Stimulated activated CD8-positive, alpha-beta memory T cell treated with anti-CD3 and anti-CD28 coated beads, Interleukin-4, amount 100 ng/mL, for 1 hour (primary cell): ENCODE measurements around the gene DNM1.
"Not testable (repeated sequence)": the region's sequence is repeated elsewhere in the genome, so short reads cannot be mapped to it uniquely, and the experiment has no call there.

ENCODE experiments used
- DNase-seq, 2 donors: peaks; one replicate each; pipeline ENCODE4 v3.0.0-alpha.2; 2020; ENCODE audit warnings: low read depth in 2 of 2, low spot score in 1 of 2

Gene DNM1

DNA sequence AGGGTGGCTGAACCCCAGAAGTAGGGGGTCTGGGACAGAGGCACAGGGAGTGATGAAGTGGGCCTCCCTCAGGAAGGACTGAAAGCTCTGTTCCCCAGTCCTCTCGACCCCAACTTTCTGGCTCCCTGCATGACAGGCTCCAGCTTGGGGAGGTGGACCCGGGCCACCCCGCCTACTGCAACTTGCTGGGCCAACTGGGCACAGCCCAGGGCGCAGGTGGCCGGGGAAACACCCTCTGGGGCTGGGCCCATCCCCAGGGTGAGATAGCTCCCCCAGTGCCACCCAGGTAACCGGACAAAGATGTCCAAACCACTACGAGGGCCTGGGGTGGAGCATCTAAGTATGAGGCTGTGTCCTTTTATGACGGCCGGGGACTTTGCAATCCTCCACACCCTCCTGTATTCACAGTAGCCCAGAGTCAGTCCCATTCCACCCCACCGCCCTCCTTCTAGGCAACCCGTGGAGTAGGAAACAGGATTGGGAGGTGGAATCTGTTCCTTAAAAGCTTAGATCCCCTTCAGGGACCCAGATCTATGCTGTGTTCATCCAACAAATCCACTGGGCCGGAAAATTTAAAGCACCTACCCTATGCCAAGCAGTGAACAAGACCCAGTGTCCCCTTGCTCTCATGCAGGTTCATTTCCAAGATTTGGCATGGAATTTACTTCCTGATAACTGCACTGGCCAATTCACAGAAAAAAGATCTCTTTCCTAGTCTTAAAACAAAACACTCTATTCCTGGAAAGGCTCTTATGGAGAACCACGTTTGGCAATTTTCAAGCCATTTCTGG is 19.9 kb downstream of the DNM1 start:
- DNase-seq, result no peak

DNA sequence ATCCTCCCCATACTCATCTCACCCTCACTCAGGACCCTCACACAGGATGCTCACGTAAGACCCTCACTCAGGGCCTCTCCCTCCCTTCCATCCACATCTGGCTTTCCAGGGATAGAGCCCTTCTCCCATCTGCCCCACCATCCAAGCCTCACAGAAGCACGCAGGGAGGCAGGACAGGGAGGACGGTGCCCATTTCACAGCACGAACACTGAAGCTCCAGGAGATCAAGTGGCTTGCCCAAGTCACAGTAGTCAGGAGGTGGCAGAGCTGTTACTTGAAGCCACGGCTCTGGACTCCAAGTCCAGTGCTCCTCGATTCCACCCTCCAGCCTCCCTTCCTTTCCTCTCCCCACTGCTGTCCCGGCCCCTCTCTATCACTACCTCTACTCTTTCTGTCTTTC is 21.7 kb downstream of the DNM1 start:
- DNase-seq, result no peak

DNA sequence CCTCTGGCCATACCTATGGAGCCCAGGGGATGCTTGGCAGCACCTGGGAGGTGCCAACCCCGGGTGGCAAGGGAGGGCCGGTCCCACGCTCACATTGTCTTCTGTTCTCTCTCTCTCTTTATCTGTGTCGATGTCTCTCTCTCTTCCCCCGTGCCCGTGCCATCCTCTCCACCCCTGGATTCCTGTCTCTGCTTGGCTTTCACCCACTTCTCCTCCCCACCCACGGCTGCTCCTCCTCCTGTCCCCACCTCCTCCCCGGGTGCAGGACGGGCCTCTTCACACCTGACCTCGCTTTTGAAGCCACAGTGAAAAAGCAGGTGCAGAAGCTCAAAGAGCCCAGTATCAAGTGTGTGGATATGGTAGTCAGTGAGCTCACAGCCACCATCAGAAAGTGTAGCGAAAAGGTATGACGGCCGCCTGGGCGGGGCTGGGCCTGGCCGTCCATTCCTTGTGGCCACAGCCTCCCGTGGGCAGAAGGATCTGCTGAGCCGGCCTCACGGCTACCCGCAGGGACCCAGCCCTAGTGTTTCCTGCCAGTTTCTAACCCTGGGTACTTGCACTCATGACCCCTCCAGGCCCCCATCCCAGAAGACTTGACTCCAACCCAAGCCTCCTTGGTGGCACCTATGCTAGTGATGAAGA is 22.7 kb downstream of the DNM1 start:
- DNase-seq, result no peak

DNA sequence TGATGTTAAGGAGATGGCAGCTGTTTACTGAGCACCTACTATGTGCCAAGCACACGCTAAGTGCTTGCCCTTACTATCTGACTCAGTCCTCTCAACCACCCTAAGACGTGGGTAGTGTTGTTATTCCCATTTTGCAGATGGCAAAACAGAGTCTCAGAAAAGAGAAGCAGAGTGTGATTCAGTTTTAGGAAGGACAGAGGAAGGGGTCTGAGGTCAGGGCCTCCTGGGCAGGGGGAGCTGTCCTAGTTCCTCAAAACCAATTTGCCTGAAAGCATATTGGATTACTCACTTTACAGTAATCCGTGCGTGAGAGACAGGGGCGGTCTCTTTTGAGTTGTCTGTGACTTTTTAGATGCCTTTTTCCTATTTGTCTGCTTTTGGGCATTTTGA is 23.2 kb downstream of the DNM1 start:
- no peak for DNase-seq

DNA sequence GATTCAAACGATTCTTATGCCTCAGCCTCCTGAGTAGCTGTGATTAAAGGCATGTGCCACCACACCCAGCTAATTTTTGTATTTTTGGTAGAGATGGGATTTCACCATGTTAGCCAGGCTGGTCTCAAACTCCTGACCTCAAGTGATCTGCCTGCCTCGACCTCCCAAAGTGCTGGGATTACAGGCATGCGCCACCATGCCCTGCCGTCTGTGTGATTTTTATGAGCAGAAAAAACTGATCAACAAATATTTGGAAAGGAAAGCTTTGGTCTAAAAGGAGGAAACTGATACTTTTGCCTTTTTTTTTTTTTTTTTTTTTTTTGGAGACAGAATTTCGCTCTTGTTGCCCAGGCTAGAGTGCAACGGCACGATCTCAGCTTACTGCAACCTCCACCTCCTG is 27.7 kb downstream of the DNM1 start:
- not testable (repeated sequence) for DNase-seq

DNA sequence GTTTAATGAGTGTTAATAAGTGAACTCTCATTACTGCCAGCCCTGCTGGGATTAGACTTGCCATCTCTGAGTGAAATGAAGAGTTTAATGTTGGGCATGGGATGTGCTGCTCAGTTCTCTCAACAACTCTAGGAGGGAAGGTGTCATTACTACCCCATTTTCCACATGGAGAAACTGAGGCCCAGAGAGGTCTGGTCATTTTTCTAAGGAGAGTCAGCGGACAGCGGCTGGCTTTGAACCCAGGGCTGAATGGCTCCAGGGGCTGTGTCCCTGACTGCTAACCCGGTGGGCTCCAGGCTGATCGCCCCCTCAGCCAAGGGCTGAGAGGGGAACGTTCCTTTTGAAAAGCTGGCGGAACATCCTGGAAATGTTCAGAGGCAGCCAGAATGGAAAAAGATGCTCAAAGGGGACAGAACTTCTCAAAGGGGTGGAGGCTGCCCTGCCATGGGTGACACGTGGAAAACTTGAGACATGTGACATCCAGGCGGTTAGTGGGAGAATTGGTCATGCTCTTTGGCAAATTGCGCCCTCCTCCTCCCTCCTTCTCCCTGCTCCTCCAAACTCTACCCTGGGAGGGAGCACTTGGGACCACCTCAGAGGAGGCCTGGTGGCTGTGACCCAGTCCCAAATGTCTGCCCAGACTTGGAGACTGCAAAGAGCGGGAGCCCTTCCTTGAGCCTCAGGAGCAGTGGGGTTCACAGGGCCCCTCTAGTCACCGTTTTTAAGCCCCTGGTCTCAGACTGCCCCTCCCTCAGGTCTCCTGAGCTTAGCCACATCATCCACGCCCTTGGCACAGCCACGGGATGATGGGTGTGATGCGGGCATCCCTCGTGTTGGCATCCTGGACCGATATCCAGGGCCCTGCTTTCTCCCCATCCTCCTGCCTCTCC is 28.7 kb downstream of the DNM1 start:
- DNase-seq, result no peak

DNA sequence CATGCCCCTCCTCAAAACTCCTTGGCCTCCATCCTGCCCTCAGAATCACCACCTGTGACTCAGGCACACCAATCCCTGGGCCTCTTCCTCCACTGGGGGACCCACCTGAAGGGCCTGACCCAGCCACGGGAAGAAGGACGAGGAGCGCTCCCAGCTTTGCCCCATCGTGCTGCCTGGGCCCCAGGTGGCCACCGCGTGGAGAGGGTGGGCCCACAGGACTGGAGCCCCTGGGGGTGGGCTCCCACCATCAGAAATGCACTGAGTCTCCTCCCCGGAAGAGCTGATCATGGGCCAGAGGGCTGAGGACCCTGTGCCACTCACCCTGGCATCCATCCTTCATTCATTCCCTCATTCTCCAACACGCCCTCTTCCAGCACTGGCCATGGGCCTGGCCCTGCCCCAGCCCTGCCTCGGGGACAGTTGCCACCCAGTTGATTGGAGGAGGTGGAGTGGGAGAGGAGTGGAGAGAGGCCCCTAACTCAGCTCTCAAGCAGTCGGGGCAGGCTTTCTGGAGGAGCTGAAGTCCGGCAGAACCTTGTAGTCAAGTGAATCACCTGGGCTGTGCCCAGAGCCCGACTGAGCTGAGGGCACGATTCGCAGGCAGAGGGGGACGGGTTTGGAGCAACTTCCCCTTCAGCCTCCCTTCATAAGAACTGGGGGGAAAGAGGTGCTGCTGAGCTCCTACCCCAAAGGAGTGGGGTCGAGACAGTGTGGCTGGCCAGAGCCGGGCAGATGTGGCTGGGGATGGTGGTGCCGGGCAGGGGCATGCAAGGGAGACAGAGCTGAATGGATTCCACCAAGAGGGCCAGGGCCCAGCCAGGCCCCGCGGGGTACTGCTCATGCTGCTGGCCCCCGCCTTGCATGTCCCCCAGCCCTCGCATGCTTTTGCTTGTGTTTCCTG is 29.6 kb downstream of the DNM1 start:
- no peak for DNase-seq

DNA sequence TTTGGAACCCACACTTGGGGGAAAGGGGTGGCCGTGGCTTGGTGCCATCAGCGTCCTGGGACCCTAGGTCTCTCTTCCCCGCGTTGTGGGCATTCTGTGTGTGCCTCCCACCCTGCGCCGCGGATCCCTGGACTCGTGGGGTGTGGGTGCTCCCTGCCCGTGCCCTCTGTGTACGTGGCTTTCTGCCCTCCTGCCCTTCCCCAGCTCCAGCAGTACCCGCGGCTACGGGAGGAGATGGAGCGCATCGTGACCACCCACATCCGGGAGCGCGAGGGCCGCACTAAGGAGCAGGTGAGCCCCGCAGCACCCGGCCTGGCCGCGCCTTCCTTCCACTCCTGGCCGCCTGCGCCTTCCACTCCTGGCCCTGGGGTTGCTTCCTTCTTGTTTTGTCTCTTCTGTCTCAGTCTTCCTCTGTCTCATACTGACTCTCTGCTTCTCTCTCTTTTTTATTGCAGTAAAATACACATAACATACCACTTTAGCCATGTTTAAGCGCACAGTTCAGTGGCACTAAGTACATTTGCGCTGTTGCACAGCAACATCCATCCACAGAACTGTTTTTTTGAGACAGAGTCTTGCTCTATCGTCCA is 30.7 kb downstream of the DNM1 start:
- DNase-seq, result no peak

DNA sequence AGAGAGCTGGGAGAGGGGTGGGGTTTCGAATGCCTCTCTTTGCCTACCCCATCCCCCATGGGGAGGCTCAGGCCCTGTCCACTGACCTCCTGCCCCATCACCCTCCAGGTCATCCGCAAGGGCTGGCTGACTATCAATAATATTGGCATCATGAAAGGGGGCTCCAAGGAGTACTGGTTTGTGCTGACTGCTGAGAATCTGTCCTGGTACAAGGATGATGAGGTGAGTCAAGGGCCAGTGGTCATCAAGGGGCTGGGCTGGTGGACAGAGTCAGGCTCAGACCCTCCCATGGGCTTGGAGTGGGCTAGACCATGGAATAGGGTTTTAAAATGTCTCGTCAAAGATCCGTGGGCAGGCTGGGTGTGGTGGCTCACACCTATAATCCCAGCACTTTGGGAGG is 38.9 kb downstream of the DNM1 start:
- DNase-seq, result no peak

DNA sequence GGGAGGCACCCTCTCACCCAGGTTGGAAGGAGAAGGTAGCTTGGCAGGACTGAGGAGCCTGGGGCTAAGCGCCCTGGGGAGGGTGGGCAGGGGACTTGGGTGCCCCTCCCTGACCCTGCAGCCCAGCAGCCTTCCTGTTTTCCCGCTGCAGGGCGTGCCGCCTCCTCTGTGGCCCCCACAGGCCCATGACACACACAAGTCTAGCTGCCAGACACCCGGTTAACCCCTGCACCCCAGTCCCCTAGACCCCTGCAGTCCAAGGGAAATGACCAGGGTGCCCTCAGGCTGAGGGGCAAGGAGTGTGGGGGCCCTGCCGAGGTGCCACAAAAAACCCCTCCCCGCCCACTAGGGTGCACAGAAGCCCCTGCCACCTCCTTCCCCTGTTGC is 39.6 kb downstream of the DNM1 start:
- DNase-seq, result no peak

DNA sequence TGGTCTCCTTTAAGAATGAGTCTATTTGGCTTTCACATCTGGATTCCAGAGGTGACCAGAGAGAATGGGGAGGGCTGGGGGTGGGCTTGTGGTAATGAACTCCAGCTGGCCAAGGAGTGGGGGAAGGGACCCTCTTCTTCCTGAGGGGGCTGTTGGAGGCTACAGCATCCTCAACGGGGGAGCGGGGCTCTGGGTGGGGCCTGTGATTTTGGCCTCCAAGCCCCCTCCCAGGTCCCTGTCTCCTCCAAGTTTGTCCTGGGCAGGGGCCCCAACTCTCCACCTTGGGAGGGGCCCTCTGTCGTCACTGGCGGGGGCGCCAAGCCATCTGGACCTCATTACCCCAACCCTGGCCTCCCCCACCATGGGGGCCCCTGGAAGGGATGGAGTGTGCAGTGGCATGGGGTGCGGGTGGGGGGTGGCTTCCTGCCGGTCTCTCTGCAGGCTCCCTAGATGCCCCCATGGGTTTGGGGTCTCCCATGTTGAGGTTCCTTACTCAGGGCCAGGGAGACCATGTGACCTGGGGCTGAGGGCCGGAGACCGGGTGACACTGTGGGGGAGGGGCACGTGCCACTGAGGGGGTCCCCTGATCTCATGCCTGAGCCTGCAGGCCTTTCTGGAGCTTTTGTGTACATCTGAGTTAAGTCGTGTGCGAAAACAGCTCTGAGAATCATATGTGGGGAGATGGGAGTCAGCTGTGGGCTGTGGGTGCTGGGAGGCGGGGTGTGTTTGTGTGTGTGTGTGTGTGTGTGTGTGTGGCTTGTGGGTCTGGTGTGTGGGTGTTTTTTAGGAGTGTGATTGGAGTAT is 40.2 kb downstream of the DNM1 start:
- DNase-seq, result no peak

DNA sequence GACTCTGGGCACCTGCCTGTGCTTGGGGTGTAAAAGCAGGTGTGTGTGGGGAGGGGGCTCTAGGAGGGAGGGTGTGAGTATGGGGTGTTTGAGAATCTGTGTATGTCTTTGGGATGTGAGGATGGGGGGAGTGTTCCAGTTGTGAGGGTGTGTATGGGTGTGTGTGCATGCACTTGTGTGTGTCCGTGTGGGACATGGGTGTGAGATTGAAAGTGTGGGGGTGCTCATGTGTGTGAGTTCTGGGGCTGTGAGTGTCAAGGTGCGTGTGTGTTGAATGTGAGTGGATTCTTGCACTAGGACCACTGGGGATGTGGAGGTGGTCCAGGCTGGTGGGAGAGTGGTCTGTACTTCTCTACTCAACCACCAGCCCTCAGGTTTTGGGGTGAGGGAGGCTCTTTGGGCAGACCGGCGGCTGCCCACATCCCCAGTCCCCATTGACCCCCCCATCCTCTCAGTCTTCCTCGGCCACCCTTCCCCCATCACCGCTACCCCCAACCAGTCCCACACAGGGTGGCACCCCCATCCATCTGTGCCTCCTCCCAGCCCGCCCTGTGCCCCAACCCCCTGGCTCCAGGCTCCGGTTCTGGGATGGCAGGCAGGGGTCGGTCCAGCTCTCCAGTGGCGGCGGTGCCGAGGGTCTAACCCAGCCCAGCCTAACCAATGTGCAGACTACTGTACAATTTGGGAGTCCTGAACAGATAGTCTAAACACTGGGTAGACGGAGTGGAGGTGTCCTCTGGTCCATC is 41.1 kb downstream of the DNM1 start:
- DNase-seq, result no peak

DNA sequence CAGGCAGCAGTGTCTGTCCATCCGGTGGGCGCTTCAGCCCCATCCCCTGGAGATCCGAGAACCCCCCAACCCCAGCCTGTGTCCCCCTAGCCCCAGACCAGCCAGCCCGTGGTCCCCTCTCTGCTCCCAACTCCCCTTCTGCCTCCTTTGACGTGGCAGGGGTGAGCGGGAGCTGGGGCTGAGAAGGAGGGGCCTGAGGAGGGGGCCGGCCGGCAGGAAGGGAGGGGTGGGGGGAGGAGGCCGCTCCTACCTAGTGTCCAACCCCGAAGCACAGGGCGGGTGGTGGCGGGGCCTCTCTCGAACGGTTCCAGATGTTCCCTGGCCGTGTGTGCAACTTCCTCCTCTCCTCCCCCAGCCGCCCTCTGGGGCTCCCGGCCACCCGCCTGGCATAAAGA is 41.7 kb downstream of the DNM1 start:
- DNase-seq, result no peak

DNA sequence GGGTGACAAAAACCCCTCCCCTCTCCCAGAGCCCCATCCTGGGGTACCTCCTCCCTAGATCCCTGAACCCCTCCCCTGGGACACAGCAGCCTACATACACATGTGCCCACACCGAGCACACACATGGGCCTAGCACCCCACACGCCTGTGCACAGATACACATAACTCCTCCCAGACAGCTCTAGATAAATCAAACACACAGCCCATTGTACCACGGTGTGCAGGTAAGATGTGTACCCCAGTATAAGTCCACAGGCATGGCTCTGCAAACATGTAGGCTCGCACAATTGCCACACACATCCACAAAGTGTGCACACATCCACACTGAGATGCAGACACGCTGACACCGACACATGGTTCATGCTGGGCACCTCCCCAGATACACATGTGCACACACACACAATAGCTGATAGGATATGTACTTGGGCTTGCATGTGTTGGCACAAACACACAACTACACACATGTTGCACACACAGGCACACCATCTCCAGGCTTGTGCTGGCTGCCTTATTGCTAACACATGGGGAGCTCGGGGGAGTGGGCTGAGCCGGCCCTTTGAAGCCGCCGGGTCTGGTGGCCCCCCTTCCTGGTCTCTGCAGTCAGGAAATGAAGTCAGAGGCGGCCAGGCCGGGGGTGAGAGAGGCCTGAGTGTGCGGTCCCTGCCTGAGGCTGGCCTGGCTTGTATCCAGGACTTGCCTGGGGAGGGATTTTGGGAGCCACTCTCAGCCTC is 42.4 kb downstream of the DNM1 start:
- DNase-seq, result no peak

DNA sequence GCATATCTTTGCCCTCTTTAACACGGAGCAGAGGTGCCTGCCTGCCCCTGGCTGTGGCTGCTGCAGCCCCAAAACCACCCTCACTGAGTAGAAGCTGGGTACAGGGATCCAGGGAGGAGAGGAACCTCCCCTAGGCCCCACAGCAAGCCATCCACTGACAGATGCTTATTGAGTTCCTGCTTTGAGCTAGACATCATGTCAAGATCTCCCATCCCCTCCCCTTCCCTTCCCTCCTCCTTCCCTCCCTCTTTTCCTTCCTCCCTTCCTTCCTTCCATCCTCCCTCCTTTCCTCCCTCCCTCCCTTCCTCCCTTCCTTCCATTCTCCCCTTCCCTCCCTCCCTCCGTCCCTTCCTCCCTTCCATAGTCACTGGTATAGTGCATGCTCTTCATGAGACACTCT is 43.3 kb downstream of the DNM1 start:
- no peak for DNase-seq

DNA sequence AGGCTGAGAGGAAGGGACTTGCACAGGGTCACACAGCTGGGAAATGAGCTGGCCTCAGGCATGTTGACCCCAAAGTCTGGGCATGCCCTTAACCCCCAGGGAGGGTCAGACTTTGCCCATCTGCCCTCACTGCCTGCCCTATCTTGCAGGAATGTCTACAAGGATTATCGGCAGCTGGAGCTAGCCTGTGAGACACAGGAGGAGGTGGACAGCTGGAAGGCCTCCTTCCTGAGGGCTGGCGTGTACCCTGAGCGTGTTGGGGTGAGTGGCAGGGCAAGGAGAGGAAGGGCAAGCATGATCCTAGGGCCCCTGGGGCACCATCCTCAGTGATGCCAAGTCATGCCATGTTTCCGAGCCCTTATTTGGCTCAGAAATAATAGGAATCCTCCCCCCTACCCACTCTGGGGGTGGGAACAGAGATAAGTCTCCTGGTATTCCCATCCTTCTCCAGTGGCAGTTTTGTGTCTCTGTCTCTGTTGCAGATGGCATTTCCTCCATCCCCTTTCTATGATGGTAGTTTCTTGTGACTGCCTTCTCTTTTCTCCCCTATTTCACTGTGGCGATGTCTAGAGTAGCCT is 44.1 kb downstream of the DNM1 start:
- no peak for DNase-seq

DNA sequence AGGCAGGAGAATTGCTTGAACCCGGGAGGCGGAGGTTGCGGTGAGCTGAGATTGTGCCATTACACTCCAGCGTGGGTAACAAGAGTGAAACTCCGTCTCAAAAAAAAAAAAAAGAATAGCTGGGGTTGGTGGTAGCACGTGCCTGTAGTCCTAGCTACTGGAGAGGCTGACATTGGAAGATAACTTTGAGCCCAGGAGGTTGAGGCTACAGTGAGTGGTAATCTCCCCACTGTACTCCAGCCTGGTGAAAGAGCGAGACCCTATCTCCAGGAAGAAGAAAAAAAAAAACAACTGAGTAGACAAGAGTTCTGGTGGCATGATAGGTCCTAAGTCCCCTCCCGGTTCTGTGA is 46.4 kb downstream of the DNM1 start:
- DNase-seq, result no peak
